ENCODE data around the gene SMIM7. TPM values are rescaled to one million over a fixed set of nuclear protein-coding genes. Genes with fewer than 3 reads are reported as not detected.

Gene SMIM7
- total and polyA plus RNA-seq, 2 of the 13 experiments (the other 11 are each of a cell fraction or from before 2014, with no cell fraction given) = 55.7 to 74.9 TPM

- no peak for TF ChIP-seq HMGXB4 (CRISPR knock-in tag; IDR thresholded peaks at IDR 0.05; ENCODE audit: borderline replicate concordance in 1 of 2, low read depth in 1 of 2)
- TF ChIP-seq CREB3 (CRISPR knock-in tag; IDR thresholded peaks at IDR 0.05) = no peak
- TF ChIP-seq GFI1 (CRISPR knock-in tag; IDR thresholded peaks at IDR 0.05; ENCODE audit: borderline replicate concordance) = no peak
- TF ChIP-seq MAZ (IDR thresholded peaks at IDR 0.05; ENCODE audit: borderline replicate concordance, low read depth, low read length) = no peak
- TF ChIP-seq MAZ (CRISPR knock-in tag; IDR thresholded peaks at IDR 0.05; ENCODE audit: low read depth) = no peak
- TF ChIP-seq RFX1 (IDR thresholded peaks at IDR 0.05) = no peak
- TF ChIP-seq TAF1 (CRISPR knock-in tag; IDR thresholded peaks at IDR 0.05) = no peak
- no peak for TF ChIP-seq POLR2AphosphoS5 (IDR thresholded peaks at IDR 0.05; ENCODE audit: low read depth, low read length)
- no peak for TF ChIP-seq ZBTB33 (CRISPR knock-in tag; IDR thresholded peaks at IDR 0.05)
- no peak for TF ChIP-seq MLXIP (CRISPR knock-in tag; IDR thresholded peaks at IDR 0.05; ENCODE audit: borderline replicate concordance)
- no peak for TF ChIP-seq RXRB (CRISPR knock-in tag; IDR thresholded peaks at IDR 0.05; ENCODE audit: borderline replicate concordance)
- no peak for TF ChIP-seq ZNF501 (CRISPR knock-in tag; IDR thresholded peaks at IDR 0.05)
- no peak for TF ChIP-seq ZNF7 (CRISPR knock-in tag; IDR thresholded peaks at IDR 0.05)
- TF ChIP-seq FUBP1 (CRISPR knock-in tag; IDR thresholded peaks at IDR 0.05; ENCODE audit: borderline replicate concordance) = no peak
- TF ChIP-seq ZNF138 (CRISPR knock-in tag; IDR thresholded peaks at IDR 0.05; ENCODE audit: low read depth) = no peak
Observed at GRCh38 chr19:16605553-16605994, 54.4 kb downstream of the SMIM7 start (continued).
